Liver (tissue), 9 donors: Measurements from ENCODE around the gene MYH14. TPM values are rescaled to one million over a fixed set of nuclear protein-coding genes. Genes with fewer than 3 reads are reported as not detected.

ENCODE experiments used
- DNase-seq: peaks from one replicate; pipeline ENCODE4 v3.0.0-alpha.2; 2017; ENCODE audit warnings: low spot score
- H3K27ac ChIP-seq, 2 donors: one replicate each; pipeline ENCODE4 v1.7.0; 2013; ENCODE audit warnings: inconsistent platforms in 2 of 2, low read length in 2 of 2, control low read depth in 1 of 2, low read depth in 1 of 2, mild to moderate bottlenecking in 1 of 2
- H3K27me3 ChIP-seq, 4 donors: one replicate each; pipeline versions ENCODE4 v1.6.1 to v1.7.0; 2013; ENCODE audit warnings: low read length in 3 of 4, inconsistent platforms in 1 of 4, mild to moderate bottlenecking in 1 of 4, moderate library complexity in 1 of 4; ENCODE audit not compliant: control insufficient read depth in 4 of 4, insufficient read depth in 4 of 4
- H3K36me3 ChIP-seq, 4 donors: one replicate each; pipeline versions ENCODE4 v1.6.1 to v1.7.0; 2013; ENCODE audit warnings: low read length in 3 of 4, mild to moderate bottlenecking in 3 of 4, low read depth in 1 of 4, moderate library complexity in 1 of 4; ENCODE audit not compliant: control insufficient read depth in 4 of 4, insufficient read depth in 3 of 4
- H3K4me1 ChIP-seq, 4 donors: one replicate each; pipeline versions ENCODE4 v1.6.1 to v1.7.0; 2013; ENCODE audit warnings: low read length in 3 of 4, mild to moderate bottlenecking in 3 of 4, moderate library complexity in 1 of 4; ENCODE audit not compliant: control insufficient read depth in 4 of 4, insufficient read depth in 4 of 4
- H3K4me3 ChIP-seq, 3 donors: one replicate each; pipeline versions ENCODE4 v1.6.1 to v1.7.0; 2013; ENCODE audit warnings: low read length in 3 of 3, control low read depth in 1 of 3, low read depth in 1 of 3, mild to moderate bottlenecking in 1 of 3
- H3K9ac ChIP-seq, 2 donors: one replicate each; pipeline ENCODE4 v1.7.0; 2013; ENCODE audit warnings: low read length in 2 of 2, mild to moderate bottlenecking in 2 of 2, moderate library complexity in 2 of 2, control low read depth in 1 of 2, low read depth in 1 of 2
- H3K9me3 ChIP-seq, 4 donors: one replicate each; pipeline versions ENCODE4 v1.6.1 to v1.7.0; 2013; ENCODE audit warnings: low read length in 3 of 4; ENCODE audit not compliant: control insufficient read depth in 4 of 4
- EGR1 ChIP-seq, 2 donors: IDR thresholded peaks; 2 replicates each; pipeline ENCODE4 v1.6.1; 2016 to 2018; ENCODE audit warnings: antibody characterized with exemption in 2 of 2, low read depth in 2 of 2
- FOXA1 ChIP-seq: IDR thresholded peaks from 2 replicates; pipeline ENCODE4 v1.6.1; 2016; ENCODE audit warnings: antibody characterized with exemption
- FOXA2 ChIP-seq: IDR thresholded peaks from 2 replicates; pipeline ENCODE4 v1.6.1; 2016; ENCODE audit warnings: antibody characterized with exemption
- GABPA ChIP-seq, 2 donors: IDR thresholded peaks in 1 of 2; conservative IDR thresholded peaks in 1 of 2; 2 replicates each; pipeline ENCODE4 v1.6.1; 2016; ENCODE audit warnings: antibody characterized with exemption in 2 of 2, mild to moderate bottlenecking in 1 of 2, moderate library complexity in 1 of 2
- HNF4A ChIP-seq, 2 donors: conservative IDR thresholded peaks; 2 replicates each; pipeline ENCODE4 v1.6.1; 2016; ENCODE audit warnings: antibody characterized with exemption in 2 of 2, mild to moderate bottlenecking in 2 of 2
- HNF4G ChIP-seq: IDR thresholded peaks from 2 replicates; pipeline ENCODE4 v1.6.1; 2016; ENCODE audit warnings: antibody characterized with exemption
- JUND ChIP-seq, 2 donors: IDR thresholded peaks; 2 replicates each; pipeline ENCODE4 v1.6.1; 2016; ENCODE audit warnings: antibody characterized with exemption in 2 of 2
- NR2F2 ChIP-seq: IDR thresholded peaks from 2 replicates; pipeline ENCODE4 v1.6.1; 2016; ENCODE audit warnings: antibody characterized with exemption
- RAD21 ChIP-seq, 2 donors: IDR thresholded peaks; 2 replicates each; pipeline ENCODE4 v1.6.1; 2016; ENCODE audit warnings: antibody characterized with exemption in 2 of 2, mild to moderate bottlenecking in 2 of 2
- RXRA ChIP-seq, 2 donors: IDR thresholded peaks; 2 replicates each; pipeline ENCODE4 v1.6.1; 2017 to 2018; ENCODE audit warnings: antibody characterized with exemption in 2 of 2, mild to moderate bottlenecking in 1 of 2
- SP1 ChIP-seq: IDR thresholded peaks from 2 replicates; pipeline ENCODE4 v1.6.1; 2018; ENCODE audit warnings: antibody characterized with exemption, mild to moderate bottlenecking
- TAF1 ChIP-seq: conservative IDR thresholded peaks from 2 replicates; pipeline ENCODE4 v1.6.1; 2016; ENCODE audit warnings: antibody characterized with exemption, mild to moderate bottlenecking
- YY1 ChIP-seq: IDR thresholded peaks from 2 replicates; pipeline ENCODE4 v1.6.1; 2016; ENCODE audit warnings: antibody characterized with exemption, mild to moderate bottlenecking
- WGBS: extraction: QIAGEN DNeasy Blood & Tissue Kit; methylation state at CpG from one replicate; pipeline ENCODE4 v1.1.7; 2013; 5-methylcytosine and 5-hydroxymethylcytosine counted together
- polyA plus RNA-seq, 2 donors: library from polyadenylated mRNA; stranded (reverse) in 1 of 2; unstranded in 1 of 2; fragments of 200-250 nt in 1 of 2; fragments of >200 nt in 1 of 2; fragmentation: Nextera tagmentation in 1 of 2; extraction: Ambion mirVana in 1 of 2; gene quantifications; one replicate each; pipeline versions ENCODE4 v1.2.1 to v1.2.3, GENCODE V29; 2013 to 2015
- total RNA-seq, 2 donors: library from RNA; depleted of rRNA; stranded (reverse); fragments of >200 nt; gene quantifications; one replicate each; pipeline ENCODE4 v1.2.3, GENCODE V29; 2014
- TF ChIP-seq, protein P1 (sequence below): IDR thresholded peaks from 2 replicates; pipeline ENCODE4 v1.6.1; 2016; ENCODE audit warnings: antibody characterized with exemption, mild to moderate bottlenecking
- TF ChIP-seq, protein P2 (sequence below): fragments of 150-350 bp; IDR thresholded peaks from 2 replicates; pipeline ENCODE4 v1.5.1; 2017; ENCODE audit warnings: improper control_type of control experiment, low read depth, low read length; ENCODE audit not compliant: missing input control
- TF ChIP-seq, protein P3 (sequence below): IDR thresholded peaks from 2 replicates; pipeline ENCODE4 v1.6.1; 2016; ENCODE audit warnings: antibody characterized with exemption
- TF ChIP-seq, protein P4 (sequence below): IDR thresholded peaks from 2 replicates; pipeline ENCODE4 v1.6.1; 2016; ENCODE audit warnings: antibody characterized with exemption
- TF ChIP-seq, protein P5 (sequence below): IDR thresholded peaks from 2 replicates; pipeline ENCODE4 v1.6.1; 2016; ENCODE audit warnings: antibody characterized with exemption
- donor health status: healthy.
- donor health status: healthy.
- donor health status: healthy.
- donor health status: healthy.
- donor health status: healthy.

MYH14 gene
- total and polyA plus RNA-seq, 4 donors = 12.4 to 37.5 (median 25.5) TPM

DNA sequence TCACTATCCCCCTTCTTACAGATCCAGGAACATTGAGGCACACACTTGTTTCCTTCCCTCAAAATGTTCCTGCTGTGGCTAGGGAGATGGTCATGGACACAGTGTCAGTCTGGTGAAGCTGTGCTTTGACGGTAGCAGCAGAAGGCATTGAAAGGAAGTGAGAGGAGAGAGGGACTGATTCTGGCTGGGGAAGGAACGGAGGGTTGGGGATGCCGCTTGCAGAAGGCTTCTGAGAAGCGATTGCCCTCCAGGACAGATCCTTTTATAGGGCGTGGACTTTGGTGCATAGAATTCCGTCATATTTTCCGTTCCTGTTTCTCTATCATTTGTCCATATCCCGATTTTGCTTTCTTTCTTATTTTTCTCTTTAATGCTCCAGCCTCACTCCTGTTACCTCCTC, 14.1 kb upstream of the MYH14 start:
- TF ChIP-seq, protein P1, sequence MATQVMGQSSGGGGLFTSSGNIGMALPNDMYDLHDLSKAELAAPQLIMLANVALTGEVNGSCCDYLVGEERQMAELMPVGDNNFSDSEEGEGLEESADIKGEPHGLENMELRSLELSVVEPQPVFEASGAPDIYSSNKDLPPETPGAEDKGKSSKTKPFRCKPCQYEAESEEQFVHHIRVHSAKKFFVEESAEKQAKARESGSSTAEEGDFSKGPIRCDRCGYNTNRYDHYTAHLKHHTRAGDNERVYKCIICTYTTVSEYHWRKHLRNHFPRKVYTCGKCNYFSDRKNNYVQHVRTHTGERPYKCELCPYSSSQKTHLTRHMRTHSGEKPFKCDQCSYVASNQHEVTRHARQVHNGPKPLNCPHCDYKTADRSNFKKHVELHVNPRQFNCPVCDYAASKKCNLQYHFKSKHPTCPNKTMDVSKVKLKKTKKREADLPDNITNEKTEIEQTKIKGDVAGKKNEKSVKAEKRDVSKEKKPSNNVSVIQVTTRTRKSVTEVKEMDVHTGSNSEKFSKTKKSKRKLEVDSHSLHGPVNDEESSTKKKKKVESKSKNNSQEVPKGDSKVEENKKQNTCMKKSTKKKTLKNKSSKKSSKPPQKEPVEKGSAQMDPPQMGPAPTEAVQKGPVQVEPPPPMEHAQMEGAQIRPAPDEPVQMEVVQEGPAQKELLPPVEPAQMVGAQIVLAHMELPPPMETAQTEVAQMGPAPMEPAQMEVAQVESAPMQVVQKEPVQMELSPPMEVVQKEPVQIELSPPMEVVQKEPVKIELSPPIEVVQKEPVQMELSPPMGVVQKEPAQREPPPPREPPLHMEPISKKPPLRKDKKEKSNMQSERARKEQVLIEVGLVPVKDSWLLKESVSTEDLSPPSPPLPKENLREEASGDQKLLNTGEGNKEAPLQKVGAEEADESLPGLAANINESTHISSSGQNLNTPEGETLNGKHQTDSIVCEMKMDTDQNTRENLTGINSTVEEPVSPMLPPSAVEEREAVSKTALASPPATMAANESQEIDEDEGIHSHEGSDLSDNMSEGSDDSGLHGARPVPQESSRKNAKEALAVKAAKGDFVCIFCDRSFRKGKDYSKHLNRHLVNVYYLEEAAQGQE = no peak
- TF ChIP-seq TAF1 (no peak), GABPA (IDR thresholded peaks at IDR 0.05 in 1 of 2, conservative IDR thresholded peaks at IDR 0.05 in 1 of 2) (no peak), RAD21 (IDR thresholded peaks at IDR 0.05) (no peak), RXRA (IDR thresholded peaks at IDR 0.05) (no peak), YY1 (no peak), NR2F2 (no peak), FOXA2 (no peak), JUND (IDR thresholded peaks at IDR 0.05) (no peak), HNF4A (conservative IDR thresholded peaks at IDR 0.05) (no peak), SP1 (no peak), EGR1 (IDR thresholded peaks at IDR 0.05; ENCODE audit: low read depth in 2 of 2) (no peak), HNF4G (no peak), FOXA1 (no peak)
- TF ChIP-seq, protein P2, sequence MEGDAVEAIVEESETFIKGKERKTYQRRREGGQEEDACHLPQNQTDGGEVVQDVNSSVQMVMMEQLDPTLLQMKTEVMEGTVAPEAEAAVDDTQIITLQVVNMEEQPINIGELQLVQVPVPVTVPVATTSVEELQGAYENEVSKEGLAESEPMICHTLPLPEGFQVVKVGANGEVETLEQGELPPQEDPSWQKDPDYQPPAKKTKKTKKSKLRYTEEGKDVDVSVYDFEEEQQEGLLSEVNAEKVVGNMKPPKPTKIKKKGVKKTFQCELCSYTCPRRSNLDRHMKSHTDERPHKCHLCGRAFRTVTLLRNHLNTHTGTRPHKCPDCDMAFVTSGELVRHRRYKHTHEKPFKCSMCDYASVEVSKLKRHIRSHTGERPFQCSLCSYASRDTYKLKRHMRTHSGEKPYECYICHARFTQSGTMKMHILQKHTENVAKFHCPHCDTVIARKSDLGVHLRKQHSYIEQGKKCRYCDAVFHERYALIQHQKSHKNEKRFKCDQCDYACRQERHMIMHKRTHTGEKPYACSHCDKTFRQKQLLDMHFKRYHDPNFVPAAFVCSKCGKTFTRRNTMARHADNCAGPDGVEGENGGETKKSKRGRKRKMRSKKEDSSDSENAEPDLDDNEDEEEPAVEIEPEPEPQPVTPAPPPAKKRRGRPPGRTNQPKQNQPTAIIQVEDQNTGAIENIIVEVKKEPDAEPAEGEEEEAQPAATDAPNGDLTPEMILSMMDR = no peak
- TF ChIP-seq, protein P3, sequence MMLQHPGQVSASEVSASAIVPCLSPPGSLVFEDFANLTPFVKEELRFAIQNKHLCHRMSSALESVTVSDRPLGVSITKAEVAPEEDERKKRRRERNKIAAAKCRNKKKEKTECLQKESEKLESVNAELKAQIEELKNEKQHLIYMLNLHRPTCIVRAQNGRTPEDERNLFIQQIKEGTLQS = no peak
- TF ChIP-seq, protein P4, sequence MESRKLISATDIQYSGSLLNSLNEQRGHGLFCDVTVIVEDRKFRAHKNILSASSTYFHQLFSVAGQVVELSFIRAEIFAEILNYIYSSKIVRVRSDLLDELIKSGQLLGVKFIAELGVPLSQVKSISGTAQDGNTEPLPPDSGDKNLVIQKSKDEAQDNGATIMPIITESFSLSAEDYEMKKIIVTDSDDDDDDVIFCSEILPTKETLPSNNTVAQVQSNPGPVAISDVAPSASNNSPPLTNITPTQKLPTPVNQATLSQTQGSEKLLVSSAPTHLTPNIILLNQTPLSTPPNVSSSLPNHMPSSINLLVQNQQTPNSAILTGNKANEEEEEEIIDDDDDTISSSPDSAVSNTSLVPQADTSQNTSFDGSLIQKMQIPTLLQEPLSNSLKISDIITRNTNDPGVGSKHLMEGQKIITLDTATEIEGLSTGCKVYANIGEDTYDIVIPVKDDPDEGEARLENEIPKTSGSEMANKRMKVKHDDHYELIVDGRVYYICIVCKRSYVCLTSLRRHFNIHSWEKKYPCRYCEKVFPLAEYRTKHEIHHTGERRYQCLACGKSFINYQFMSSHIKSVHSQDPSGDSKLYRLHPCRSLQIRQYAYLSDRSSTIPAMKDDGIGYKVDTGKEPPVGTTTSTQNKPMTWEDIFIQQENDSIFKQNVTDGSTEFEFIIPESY = no peak
- TF ChIP-seq, protein P5, sequence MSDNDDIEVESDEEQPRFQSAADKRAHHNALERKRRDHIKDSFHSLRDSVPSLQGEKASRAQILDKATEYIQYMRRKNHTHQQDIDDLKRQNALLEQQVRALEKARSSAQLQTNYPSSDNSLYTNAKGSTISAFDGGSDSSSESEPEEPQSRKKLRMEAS = no peak
- DNase-seq = no peak
- H3K9ac ChIP-seq = no peak overlapping the region
- H3K36me3 ChIP-seq = no peaks in the 10 kb centered on the region
- 70% methylated on average over 8 of the region's 8 CpGs for WGBS
- peaks cover 0 to 2% (median 0%) of the 10 kb centered on the region in 4 donors for H3K27me3 ChIP-seq
- no peaks in the 10 kb centered on the region for H3K4me1 ChIP-seq
- no peak overlapping the region for H3K4me3 ChIP-seq
- no peak overlapping the region for H3K27ac ChIP-seq
- H3K9me3 ChIP-seq = no peaks in the 10 kb centered on the region
